ENCODE results near the gene SEL1L2. TPM values are rescaled to one million over a fixed set of nuclear protein-coding genes. Genes with fewer than 3 reads are reported as not detected.

Gene SEL1L2
- total RNA-seq, 4 donors from 2014 or later, result not detected

- no peaks in the 10 kb centered on the region for H3K36me3 ChIP-seq
- 70% methylated on average over 3 of the region's 3 CpGs for WGBS
These were observed 75.1 kb downstream of the SEL1L2 start for GRCh38 chr20:13915284-13915683.

GRCh38 chr20:13913572-13913971 is 76.8 kb downstream of the SEL1L2 start:
- H3K9me3 ChIP-seq, result no peaks in the 10 kb centered on the region
- H3K36me3 ChIP-seq, result no peaks in the 10 kb centered on the region
- no peaks in the 10 kb centered on the region for H3K4me1 ChIP-seq
- H3K27me3 ChIP-seq, result peaks cover 3% of the 10 kb centered on the region
- DNase-seq (ENCODE audit: low spot score in 2 of 2), result no peak
- no peak for TF ChIP-seq EP300 (IDR thresholded peaks at IDR 0.05)
- no peak for TF ChIP-seq POLR2A (IDR thresholded peaks at IDR 0.05)
- TF ChIP-seq POLR2AphosphoS5 (IDR thresholded peaks at IDR 0.05), result no peak
- TF ChIP-seq CTCF (IDR thresholded peaks at IDR 0.05), result no peak
- WGBS, result 60% methylated on average over 4 of the region's 4 CpGs
- no peak overlapping the region for H3K27ac ChIP-seq
- no peak overlapping the region for H3K4me3 ChIP-seq

More at GRCh38 chr20:13915284-13915683, 75.1 kb downstream of the SEL1L2 start:
- Histone ChIP-seq H3K9me3 (no peaks in the 10 kb centered on the region), H3K4me1 (no peaks in the 10 kb centered on the region), H3K27ac (no peak overlapping the region), H3K4me3 (no peak overlapping the region), H3K27me3 (peaks cover 3% of the 10 kb centered on the region)
- TF ChIP-seq POLR2A (IDR thresholded peaks at IDR 0.05) (no peak), CTCF (IDR thresholded peaks at IDR 0.05) (no peak), POLR2AphosphoS5 (IDR thresholded peaks at IDR 0.05) (no peak), EP300 (IDR thresholded peaks at IDR 0.05) (no peak)
- DNase-seq (ENCODE audit: low spot score in 2 of 2), result no peak

GRCh38 chr20:13913131-13913530 is 77.3 kb downstream of the SEL1L2 start:
- Histone ChIP-seq H3K36me3 (no peaks in the 10 kb centered on the region), H3K4me1 (no peaks in the 10 kb centered on the region), H3K27me3 (peaks cover 3% of the 10 kb centered on the region), H3K4me3 (no peak overlapping the region), H3K27ac (no peak overlapping the region), H3K9me3 (no peaks in the 10 kb centered on the region)
- WGBS, result 61% methylated on average over 1 of the region's 1 CpG
- TF ChIP-seq CTCF (IDR thresholded peaks at IDR 0.05) (no peak), POLR2AphosphoS5 (IDR thresholded peaks at IDR 0.05) (no peak), POLR2A (IDR thresholded peaks at IDR 0.05) (no peak), EP300 (IDR thresholded peaks at IDR 0.05) (no peak)
- no peak for DNase-seq (ENCODE audit: low spot score in 2 of 2)

- H3K4me1 ChIP-seq, result no peaks in the 10 kb centered on the region
- no peak overlapping the region for H3K4me3 ChIP-seq
- H3K27me3 ChIP-seq, result no peaks in the 10 kb centered on the region
- no peak for TF ChIP-seq CTCF (IDR thresholded peaks at IDR 0.05)
- H3K36me3 ChIP-seq, result no peaks in the 10 kb centered on the region
- 47% methylated on average over 1 of the region's 1 CpG for WGBS
- no peak for DNase-seq (ENCODE audit: low spot score in 2 of 2)
- no peaks in the 10 kb centered on the region for H3K9me3 ChIP-seq
- no peak overlapping the region for H3K27ac ChIP-seq
These were observed 79.9 kb downstream of the SEL1L2 start for GRCh38 chr20:13910492-13910891.

GRCh38 chr20:13909067-13909466 is 81.3 kb downstream of the SEL1L2 start:
- Histone ChIP-seq H3K27me3 (no peaks in the 10 kb centered on the region), H3K4me3 (no peak overlapping the region), H3K36me3 (no peaks in the 10 kb centered on the region), H3K9me3 (no peaks in the 10 kb centered on the region), H3K27ac (no peak overlapping the region), H3K4me1 (no peaks in the 10 kb centered on the region)
- TF ChIP-seq CTCF (IDR thresholded peaks at IDR 0.05) (no peak), EP300 (IDR thresholded peaks at IDR 0.05) (no peak), POLR2AphosphoS5 (IDR thresholded peaks at IDR 0.05) (no peak), POLR2A (IDR thresholded peaks at IDR 0.05) (no peak)
- DNase-seq (ENCODE audit: low spot score in 2 of 2), result no peak
- WGBS, result 82% methylated on average over 4 of the region's 4 CpGs
